HL-60 (cell line): Measurements from ENCODE around the gene ELL3. TPM values are rescaled to one million over a fixed set of nuclear protein-coding genes. Genes with fewer than 3 reads are reported as not detected.

Source experiments
- microRNA-seq: library from miRNA; unstranded; fragments of <30 nt; microRNA quantifications from one replicate; pipeline ENCODE4, GENCODE V29; 2018

ELL3 gene

Small RNAs within 50 kb of the gene (microRNA-seq; reads per million reads assigned to microRNA genes)
- not detected for gene MIR1282
